Glomerular endothelial cell (primary cell): ENCODE measurements around the gene ZBP1. TPM values are rescaled to one million over a fixed set of nuclear protein-coding genes. Genes with fewer than 3 reads are reported as not detected.

ENCODE experiments used
- DNase-seq: peaks from one replicate; pipeline ENCODE4 v3.0.0-alpha.2; 2011; ENCODE audit warnings: low read depth, low spot score; ENCODE audit errors: extremely low read depth
- total RNA-seq: library from RNA; depleted of rRNA; stranded (reverse); fragments of >200 nt; gene quantifications from 2 replicates; pipeline ENCODE4 v1.2.3, GENCODE V29; 2015

The ZBP1 gene
- total RNA-seq: not detected in 2 replicates

GRCh38 chr20:57620274-57620990 lies at the start of gene ZBP1:
Gene ZBP1 (minus strand): TSS chr20:57620426. CDS start chr20:57620295, 131 bp downstream.
- no peak for DNase-seq

- no peak for DNase-seq
Measured at GRCh38 chr20:57669632-57670031, 49.4 kb upstream of the ZBP1 start.

- DNase-seq: no peak
Measured at GRCh38 chr20:57667924-57668782, 47.9 kb upstream of the ZBP1 start.

GRCh38 chr20:57667388-57667787 lies 47.2 kb upstream of the ZBP1 start:
- no peak for DNase-seq

GRCh38 chr20:57666834-57667157 lies 46.6 kb upstream of the ZBP1 start:
- DNase-seq: no peak

- no peak for DNase-seq
Measured at GRCh38 chr20:57666106-57666833, 46.0 kb upstream of the ZBP1 start.

GRCh38 chr20:57665589-57665971 lies 45.4 kb upstream of the ZBP1 start:
- no peak for DNase-seq

GRCh38 chr20:57664924-57665588 lies 44.8 kb upstream of the ZBP1 start:
- no peak for DNase-seq

GRCh38 chr20:57664476-57664875 lies 44.2 kb upstream of the ZBP1 start:
- DNase-seq: no peak

GRCh38 chr20:57663681-57664451 lies 43.6 kb upstream of the ZBP1 start:
- DNase-seq: no peak

GRCh38 chr20:57663241-57663640 lies 43.0 kb upstream of the ZBP1 start:
- DNase-seq: no peak

GRCh38 chr20:57662456-57663240 lies 42.4 kb upstream of the ZBP1 start:
- no peak for DNase-seq

- no peak for DNase-seq
Measured at GRCh38 chr20:57661746-57662455, 41.7 kb upstream of the ZBP1 start.

GRCh38 chr20:57660922-57661745 lies 40.9 kb upstream of the ZBP1 start:
- no peak for DNase-seq

- no peak for DNase-seq
Measured at GRCh38 chr20:57660181-57660921, 40.1 kb upstream of the ZBP1 start.

GRCh38 chr20:57659517-57660180 lies 39.4 kb upstream of the ZBP1 start:
- no peak for DNase-seq
